ENCODE measurements around the gene RB1.

DNA sequence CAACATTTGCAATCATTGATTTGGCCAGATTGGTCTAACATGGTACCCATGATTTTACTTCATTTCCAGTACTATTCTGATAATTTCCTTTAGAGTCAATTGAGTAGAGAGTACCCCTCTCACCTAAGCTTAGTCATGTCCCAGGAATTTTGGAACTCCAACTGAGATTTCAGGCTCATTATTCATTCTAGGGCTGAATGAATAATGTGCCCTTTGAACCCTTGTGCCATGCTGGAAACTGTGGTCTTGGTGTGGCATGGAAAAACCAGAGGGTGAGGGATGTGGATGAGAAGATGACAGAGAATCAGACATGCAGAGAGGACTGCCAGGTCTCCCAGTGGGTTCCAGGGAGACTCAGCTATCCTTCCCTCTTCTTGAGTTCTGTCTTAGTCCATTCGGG, 40.4 kb upstream of the RB1 start:
- TF ChIP-seq, protein P1, sequence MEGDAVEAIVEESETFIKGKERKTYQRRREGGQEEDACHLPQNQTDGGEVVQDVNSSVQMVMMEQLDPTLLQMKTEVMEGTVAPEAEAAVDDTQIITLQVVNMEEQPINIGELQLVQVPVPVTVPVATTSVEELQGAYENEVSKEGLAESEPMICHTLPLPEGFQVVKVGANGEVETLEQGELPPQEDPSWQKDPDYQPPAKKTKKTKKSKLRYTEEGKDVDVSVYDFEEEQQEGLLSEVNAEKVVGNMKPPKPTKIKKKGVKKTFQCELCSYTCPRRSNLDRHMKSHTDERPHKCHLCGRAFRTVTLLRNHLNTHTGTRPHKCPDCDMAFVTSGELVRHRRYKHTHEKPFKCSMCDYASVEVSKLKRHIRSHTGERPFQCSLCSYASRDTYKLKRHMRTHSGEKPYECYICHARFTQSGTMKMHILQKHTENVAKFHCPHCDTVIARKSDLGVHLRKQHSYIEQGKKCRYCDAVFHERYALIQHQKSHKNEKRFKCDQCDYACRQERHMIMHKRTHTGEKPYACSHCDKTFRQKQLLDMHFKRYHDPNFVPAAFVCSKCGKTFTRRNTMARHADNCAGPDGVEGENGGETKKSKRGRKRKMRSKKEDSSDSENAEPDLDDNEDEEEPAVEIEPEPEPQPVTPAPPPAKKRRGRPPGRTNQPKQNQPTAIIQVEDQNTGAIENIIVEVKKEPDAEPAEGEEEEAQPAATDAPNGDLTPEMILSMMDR (IDR thresholded peaks at IDR 0.05; ENCODE audit: extremely low read depth in 1 of 2, insufficient read depth in 1 of 2, low read depth in 1 of 2, low read length in 2 of 2), result no peak
- TF ChIP-seq POLR2A (IDR thresholded peaks at IDR 0.05; ENCODE audit: low read depth, low read length) (no peak), FOS (IDR thresholded peaks at IDR 0.05; ENCODE audit: borderline replicate concordance, insufficient read depth, low read length) (no peak), POLR2AphosphoS5 (IDR thresholded peaks at IDR 0.05; ENCODE audit: insufficient read depth, low read depth, low read length) (no peak), EZH2 (IDR thresholded peaks at IDR 0.05; ENCODE audit: borderline replicate concordance, low read depth, low read length, severe bottlenecking) (no peak), JUN (IDR thresholded peaks at IDR 0.05; ENCODE audit: borderline replicate concordance, insufficient read depth, insufficient read length, low read depth) (no peak)
- TF ChIP-seq, protein P2, sequence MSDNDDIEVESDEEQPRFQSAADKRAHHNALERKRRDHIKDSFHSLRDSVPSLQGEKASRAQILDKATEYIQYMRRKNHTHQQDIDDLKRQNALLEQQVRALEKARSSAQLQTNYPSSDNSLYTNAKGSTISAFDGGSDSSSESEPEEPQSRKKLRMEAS (IDR thresholded peaks at IDR 0.05; ENCODE audit: insufficient read depth, insufficient read length), result no peak

All from endothelial cell of umbilical vein (primary cell).